ENCODE measurements around the gene CAAP1. TPM values are rescaled to one million over a fixed set of nuclear protein-coding genes. Genes with fewer than 3 reads are reported as not detected.

The CAAP1 gene
- total and polyA plus RNA-seq, 2 of the 8 experiments (the other 6 are each of a cell fraction or from before 2014, with no cell fraction given), result 9.5 to 36.7 TPM

DNA sequence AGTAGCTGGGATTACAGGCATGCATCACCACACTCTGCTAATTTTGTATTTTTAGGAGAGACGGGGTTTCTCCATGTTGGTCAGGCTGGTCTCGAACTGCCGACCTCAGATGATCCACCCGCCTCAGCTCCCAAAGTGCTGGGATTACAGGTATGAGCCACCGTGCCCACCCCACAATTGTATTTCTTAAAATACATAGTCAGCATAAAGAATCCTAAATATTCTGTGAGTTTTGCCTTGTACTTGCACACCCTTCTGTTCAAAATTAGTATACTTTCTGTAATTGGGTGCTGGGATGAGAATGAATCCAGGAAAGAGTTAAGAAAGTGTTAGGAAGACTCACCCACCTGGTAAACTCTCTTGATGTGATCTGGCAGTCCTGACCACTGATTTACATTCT, 101.3 kb downstream of the CAAP1 start (continued):
- no peak for TF ChIP-seq CHD7 (IDR thresholded peaks at IDR 0.05; ENCODE audit: insufficient replicate concordance, low read length)
- TF ChIP-seq SP1 (IDR thresholded peaks at IDR 0.05; ENCODE audit: low read depth, low read length), result no peak
- TF ChIP-seq ASH2L (IDR thresholded peaks at IDR 0.05; ENCODE audit: low read length), result no peak
- TF ChIP-seq CREB1 (IDR thresholded peaks at IDR 0.05), result no peak
- no peak for TF ChIP-seq BRCA1 (IDR thresholded peaks at IDR 0.05; ENCODE audit: low read depth, low read length)
- no peak for TF ChIP-seq FOSL1 (IDR thresholded peaks at IDR 0.05; ENCODE audit: insufficient read depth, low read depth, low read length)
- no peak for TF ChIP-seq NANOG (IDR thresholded peaks at IDR 0.05; ENCODE audit: insufficient read depth, low read depth, low read length, poor library complexity, severe bottlenecking)
- TF ChIP-seq, protein P1, sequence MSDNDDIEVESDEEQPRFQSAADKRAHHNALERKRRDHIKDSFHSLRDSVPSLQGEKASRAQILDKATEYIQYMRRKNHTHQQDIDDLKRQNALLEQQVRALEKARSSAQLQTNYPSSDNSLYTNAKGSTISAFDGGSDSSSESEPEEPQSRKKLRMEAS (IDR thresholded peaks at IDR 0.05), result no peak
- no peak for TF ChIP-seq CBX8 (IDR thresholded peaks at IDR 0.05; ENCODE audit: borderline replicate concordance, low read depth, low read length)
- TF ChIP-seq CEBPB (IDR thresholded peaks at IDR 0.05; ENCODE audit: low read depth, low read length), result no peak
- no peak for TF ChIP-seq RNF2 (IDR thresholded peaks at IDR 0.05; ENCODE audit: borderline replicate concordance, low read depth, low read length, missing control alignments, poor library complexity, severe bottlenecking)
- TF ChIP-seq SIX5 (IDR thresholded peaks at IDR 0.05; ENCODE audit: low read depth, low read length), result no peak
- TF ChIP-seq BACH1 (IDR thresholded peaks at IDR 0.05; ENCODE audit: low read length), result no peak
